HG02870 (cell line): ENCODE measurements around the gene CBY3.
A peak's percentile ranks its signal among the peaks of the same experiment; 100 is the strongest.
"Not testable (repeated sequence)": the region's sequence is repeated elsewhere in the genome, so short reads cannot be mapped to it uniquely, and the experiment has no call there.

Experiments
- ATAC-seq: cut with Tn5 transposase; IDR thresholded peaks from one replicate; pipeline ENCODE4 v1.9.1; 2021; ENCODE audit warnings: mild to moderate bottlenecking, moderate library complexity; ENCODE audit not compliant: unreplicated experiment

CBY3 gene

GRCh38 chr5:179680780-179681401 is at the start of gene CBY3:
Gene CBY3, minus strand, starts transcription at chr5:179681034. Its CDS starts 116 bp downstream, at chr5:179680918.
- ATAC-seq, result no peak

- no peak for ATAC-seq
Observed at GRCh38 chr5:179730356-179730755, 49.5 kb upstream of the CBY3 start.

- no peak for ATAC-seq
Observed at GRCh38 chr5:179729727-179730126, 48.9 kb upstream of the CBY3 start.

- ATAC-seq, result no peak
Observed at GRCh38 chr5:179729303-179729702, 48.5 kb upstream of the CBY3 start.

- ATAC-seq, result no peak
Observed at GRCh38 chr5:179727106-179727505, 46.3 kb upstream of the CBY3 start.

GRCh38 chr5:179724163-179724562 is 43.3 kb upstream of the CBY3 start:
- no peak for ATAC-seq

- ATAC-seq, result no peak
Observed at GRCh38 chr5:179720222-179720621, 39.4 kb upstream of the CBY3 start.

GRCh38 chr5:179716286-179716685 is 35.5 kb upstream of the CBY3 start:
- ATAC-seq, result no peak

- ATAC-seq, result no peak
Observed at GRCh38 chr5:179700401-179700918, 19.6 kb upstream of the CBY3 start.

- no peak for ATAC-seq
Observed at GRCh38 chr5:179699616-179700237, 18.9 kb upstream of the CBY3 start.

- ATAC-seq, result no peak
Observed at GRCh38 chr5:179698935-179699615, 18.2 kb upstream of the CBY3 start, which contains the start of gene CANX. Gene CANX, plus strand, starts transcription at chr5:179698967. Its CDS starts 6,715 bp downstream, at chr5:179705682.

GRCh38 chr5:179697993-179698934 is 17.4 kb upstream of the CBY3 start:
- peak; percentile 84 for ATAC-seq

- not testable (repeated sequence) for ATAC-seq
Observed at GRCh38 chr5:179697543-179697942, 16.7 kb upstream of the CBY3 start.

GRCh38 chr5:179697108-179697507 is 16.3 kb upstream of the CBY3 start:
- ATAC-seq, result no peak

- ATAC-seq, result no peak
Observed at GRCh38 chr5:179696603-179697002, 15.8 kb upstream of the CBY3 start.

GRCh38 chr5:179694561-179694960 is 13.7 kb upstream of the CBY3 start:
- ATAC-seq, result no peak

- not testable (repeated sequence) for ATAC-seq
Observed at GRCh38 chr5:179689212-179689611, 8.4 kb upstream of the CBY3 start.

GRCh38 chr5:179680014-179680779 is 637 bp downstream of the CBY3 start:
- no peak for ATAC-seq

GRCh38 chr5:179679014-179679674 is 1.7 kb downstream of the CBY3 start:
- no peak for ATAC-seq
